HS-5 (cell line): ENCODE data around the gene SMIM13.

Experiments used
- DNase-seq: peaks from one replicate; pipeline ENCODE4 v3.0.0-alpha.2; 2012; ENCODE audit warnings: low read depth

SMIM13 gene

DNA sequence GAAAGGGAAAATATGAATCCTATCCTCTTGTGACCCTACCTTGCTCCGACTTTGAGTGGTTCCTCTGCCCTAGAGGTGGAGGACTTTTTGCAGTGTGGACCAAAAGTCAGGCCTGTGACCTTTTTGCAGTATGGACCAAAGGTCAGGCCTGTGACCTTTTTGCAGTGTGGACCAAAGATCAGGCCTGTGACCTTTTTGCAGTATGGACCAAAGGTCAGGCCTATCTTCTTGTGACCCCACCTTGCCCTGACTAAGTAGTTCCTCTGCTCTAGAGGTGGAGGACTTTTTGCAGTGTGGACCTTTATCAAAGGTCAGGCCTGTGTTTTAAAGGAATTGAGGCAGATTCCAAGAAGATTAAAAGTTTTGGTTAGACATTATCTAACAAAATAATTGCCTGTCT is 28.7 kb downstream of the SMIM13 start:
- no peak for DNase-seq

DNA sequence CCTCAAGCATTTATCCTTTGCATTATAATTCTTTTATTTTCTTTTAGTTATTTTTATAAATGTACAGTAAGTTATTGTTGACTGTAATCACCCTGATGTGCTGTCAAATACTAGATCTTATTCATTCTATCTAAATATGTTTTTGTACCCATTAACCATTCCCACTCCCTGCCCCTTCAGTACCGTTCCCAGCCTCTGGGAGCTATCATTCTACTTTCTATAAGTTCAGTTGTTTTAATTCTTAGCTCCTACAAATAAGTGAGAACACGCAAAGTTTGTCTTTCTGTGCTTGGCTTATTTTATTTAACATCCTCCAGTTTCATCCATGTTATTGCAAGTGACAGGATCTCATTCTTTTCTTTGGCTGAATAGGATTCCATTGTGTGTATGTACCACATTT is 30.3 kb downstream of the SMIM13 start:
- no peak for DNase-seq

DNA sequence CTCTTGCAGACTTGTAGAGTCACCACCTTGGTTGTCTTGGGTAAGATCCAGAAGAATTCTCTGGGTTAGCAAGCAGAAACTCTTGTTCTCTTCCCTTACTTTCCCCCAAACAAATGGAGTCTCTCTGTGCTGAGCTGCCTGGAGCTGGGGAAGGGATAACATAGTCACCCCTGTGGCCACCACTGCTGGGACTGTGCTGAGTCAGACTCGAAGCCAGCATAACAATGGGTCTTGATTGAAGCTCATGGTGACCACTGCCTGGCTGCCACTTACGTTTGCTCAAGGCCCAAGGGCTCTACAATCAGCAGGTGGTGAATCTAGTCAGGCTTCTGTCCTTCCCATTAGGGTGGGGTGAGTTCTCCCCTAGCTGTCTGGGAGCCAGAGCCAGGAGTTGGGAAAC is 33.2 kb downstream of the SMIM13 start:
- DNase-seq, result no peak

DNA sequence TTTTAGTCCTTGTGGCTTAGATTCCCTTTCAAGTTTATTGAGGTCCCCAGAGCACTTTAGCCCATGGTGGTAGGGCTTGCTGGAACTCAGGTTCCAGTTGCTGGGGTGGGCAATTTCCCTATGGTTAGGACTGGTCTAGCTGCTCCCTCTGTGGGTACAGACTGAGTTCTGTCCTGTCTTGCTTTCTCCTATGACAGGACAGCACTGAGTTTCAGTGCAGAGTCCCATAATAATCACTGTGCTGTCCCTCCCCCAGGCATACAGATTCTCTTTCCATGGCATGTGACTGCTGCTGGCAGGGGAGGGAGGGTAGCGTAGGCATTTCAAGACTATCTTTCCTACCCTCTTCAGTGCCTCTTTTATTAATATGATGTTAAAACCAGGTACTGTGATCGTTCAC is 35.0 kb downstream of the SMIM13 start:
- DNase-seq, result no peak

DNA sequence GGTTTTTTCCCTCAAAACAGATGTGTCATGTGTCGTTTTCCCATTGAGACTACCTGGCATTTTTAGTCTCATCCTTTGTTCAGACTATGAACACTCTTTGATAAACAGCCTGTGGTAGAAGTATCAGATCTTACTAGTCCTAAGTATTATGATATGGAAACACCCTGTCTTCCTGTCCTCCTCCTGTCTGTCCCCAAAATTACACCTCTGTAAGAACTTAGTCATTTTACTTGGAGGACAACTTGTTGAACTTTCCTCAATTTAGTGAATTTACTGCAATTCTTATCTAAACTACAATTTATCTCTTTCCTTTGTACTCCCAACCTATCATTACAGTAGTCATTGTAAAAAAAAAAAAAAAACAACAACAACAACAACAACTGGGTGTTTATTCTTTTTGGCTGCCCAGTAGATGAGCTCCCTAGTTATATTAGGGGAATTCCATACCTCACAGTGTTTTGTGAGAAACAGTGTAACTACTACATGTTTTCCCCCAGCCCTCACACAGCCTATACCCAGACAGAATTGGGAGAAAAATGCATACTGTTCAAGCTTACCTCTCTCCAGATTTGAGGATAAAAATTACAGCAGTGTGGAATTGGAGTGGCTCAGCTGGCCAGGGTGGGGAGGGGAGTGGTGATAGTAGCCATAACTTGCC is 36.4 kb downstream of the SMIM13 start:
- no peak for DNase-seq

DNA sequence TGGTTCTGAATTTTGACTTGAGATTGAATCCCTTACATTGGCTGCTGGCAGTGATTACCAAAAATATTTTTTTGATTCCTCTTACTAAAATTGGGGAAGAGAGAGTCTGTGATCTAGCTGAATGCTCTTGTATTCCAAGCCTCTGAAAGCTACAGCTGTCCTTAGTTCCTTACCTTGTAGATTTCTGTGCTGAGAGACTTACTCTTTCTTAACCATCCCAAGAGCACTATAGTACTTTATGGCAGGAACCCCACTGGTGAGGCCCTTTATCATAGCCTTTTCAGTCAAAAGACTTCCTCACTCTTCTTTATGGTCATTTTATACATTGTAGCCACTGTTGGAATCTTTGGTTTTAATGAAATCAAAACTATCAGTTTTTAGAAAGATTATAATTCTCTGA is 37.0 kb downstream of the SMIM13 start:
- no peak for DNase-seq

DNA sequence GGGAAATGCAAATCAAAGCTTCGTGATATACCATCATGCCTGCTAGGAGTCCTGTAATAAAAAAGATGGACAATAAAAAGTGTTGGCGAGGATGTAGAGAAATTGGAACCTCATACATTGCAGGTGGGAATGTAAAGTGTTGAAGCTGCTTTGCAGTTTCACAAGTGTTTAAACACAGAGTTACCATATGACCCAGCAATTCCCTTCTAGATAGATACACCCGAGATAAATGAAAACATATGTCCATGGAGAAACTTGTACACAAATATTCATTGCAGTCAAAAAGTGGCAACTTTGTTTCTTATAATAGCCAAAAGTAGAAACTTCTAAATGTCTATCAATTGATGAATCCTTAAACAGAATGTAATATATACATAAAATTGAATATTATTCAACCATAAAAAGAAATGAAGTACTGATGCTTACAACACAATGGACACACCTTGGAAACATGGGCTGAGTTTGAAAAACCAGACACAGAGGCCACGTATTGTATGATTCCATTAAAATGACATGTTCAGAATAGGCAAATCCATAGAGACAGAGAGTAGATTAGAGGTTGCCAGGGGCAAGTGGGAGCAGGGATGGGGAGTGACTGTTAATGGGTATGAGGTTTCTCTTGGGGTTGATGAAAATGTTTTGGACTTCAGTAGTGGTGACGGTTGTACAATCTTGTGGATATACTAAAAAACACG is 38.7 kb downstream of the SMIM13 start:
- no peak for DNase-seq

DNA sequence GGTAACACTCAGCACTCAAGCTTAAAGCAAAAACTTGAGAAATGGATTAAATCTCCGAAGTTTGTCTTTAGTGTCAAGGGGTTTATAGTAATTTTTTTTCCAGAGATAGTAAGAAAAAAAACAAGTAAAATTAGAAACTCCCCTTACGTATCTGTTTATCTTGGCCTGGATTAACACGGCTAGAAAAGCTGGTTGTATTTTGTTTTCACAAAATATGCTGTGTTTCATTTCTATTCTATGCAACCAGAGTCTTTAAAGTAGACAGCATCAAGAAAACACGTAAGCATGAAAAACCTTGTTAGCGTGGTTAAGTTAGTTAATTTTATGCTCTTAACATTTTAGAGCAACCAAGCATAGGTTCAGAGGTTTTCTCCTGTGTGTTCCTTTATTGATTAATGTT is 39.6 kb downstream of the SMIM13 start:
- DNase-seq, result no peak

DNA sequence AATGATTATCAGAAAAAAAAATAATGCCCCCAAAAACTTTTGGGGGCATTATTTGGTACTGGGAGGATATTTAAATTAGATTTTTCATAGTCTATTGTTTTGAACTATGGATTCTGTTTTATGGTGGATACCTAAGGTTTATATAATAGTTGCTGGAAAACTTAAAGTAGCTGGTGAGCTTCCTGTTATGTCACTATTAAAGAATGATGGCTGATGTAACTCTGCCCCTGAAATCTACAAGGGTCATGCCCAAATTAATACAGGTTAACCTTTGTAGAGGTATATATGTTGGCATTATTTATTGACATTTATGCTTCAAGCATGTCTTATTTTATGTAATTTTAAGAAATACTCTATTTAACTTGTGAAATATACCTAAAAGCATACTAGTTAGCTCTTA is 43.2 kb downstream of the SMIM13 start:
- no peak for DNase-seq

DNA sequence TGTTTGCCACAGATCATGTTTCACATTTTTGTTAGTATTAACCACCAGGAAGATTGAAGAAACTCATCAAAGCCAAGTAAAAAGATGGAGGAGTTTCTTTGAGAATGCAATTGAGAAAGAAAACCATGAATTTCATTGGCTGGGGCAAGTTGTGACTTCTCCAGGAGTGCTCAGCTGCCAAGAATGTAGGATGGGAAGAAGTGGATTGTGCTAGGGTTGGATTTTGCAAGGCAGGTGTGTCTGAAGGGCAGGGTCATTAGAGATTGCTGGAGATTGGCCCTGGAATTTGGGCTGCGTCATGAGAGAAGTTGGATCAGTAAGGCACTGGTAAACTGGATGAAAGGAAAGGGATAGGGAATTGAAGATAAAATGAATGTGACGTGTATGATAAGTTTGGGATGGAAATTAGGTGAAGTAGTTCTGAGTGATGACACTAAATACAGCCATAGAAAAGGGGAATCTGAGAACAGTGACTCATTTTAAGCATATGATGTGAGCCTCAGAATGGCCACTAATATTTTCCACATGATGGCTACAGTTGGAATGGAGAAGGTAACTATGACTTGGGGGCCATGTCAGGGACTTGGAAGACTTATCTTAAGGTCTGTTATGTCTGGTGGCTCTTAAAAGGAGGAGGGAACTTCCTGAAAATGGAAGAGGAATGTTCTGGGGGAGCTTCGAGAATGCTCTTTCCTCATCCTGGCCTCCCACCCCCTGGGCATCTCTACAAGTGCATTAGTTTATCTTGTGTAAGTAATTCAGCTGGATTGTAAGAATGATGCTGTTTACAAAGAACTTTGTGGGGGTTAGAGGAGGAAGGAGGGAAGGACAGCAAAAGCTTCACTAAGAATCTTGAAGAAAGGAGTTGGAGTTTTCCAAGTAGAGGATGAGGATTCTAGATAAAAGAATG is 45.7 kb downstream of the SMIM13 start:
- no peak for DNase-seq

DNA sequence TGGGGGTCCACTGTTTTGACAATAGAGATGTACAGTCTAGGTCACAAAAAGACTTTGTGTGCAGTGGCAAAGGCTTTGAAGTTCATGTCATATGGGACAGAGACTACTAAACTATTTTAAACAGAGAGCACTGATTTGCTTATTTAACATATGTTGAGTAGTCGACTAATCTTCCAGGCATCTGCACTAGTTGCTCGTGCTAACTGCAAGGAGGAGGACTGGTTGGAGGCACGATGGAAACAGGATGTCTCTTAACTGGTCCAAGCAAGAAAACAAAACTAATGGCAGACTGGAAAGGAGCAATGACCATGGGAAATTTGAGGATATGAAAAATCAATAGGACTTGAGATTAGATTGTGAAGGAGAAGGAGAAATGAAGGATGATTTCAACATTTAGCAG is 46.4 kb downstream of the SMIM13 start:
- no peak for DNase-seq

DNA sequence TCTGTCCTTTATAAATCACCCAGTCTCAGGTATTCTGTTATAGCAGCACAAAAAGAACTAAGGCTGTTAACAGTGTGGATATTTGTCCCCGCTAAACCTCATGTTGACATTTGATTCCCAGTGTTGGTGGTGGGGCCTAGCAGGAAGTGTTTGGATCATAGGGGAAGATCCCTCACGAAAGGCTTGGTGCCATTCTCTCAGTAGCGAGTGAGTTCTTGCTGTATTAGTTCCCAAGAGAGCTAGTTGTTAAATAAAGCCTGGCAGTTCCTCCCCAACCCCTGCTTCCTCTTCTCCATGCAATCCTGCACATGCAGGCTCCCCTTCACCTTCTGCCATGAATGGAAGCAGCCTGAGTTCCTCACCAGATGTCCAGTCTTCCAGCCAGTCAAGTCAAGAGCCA is 47.7 kb downstream of the SMIM13 start:
- no peak for DNase-seq

DNA sequence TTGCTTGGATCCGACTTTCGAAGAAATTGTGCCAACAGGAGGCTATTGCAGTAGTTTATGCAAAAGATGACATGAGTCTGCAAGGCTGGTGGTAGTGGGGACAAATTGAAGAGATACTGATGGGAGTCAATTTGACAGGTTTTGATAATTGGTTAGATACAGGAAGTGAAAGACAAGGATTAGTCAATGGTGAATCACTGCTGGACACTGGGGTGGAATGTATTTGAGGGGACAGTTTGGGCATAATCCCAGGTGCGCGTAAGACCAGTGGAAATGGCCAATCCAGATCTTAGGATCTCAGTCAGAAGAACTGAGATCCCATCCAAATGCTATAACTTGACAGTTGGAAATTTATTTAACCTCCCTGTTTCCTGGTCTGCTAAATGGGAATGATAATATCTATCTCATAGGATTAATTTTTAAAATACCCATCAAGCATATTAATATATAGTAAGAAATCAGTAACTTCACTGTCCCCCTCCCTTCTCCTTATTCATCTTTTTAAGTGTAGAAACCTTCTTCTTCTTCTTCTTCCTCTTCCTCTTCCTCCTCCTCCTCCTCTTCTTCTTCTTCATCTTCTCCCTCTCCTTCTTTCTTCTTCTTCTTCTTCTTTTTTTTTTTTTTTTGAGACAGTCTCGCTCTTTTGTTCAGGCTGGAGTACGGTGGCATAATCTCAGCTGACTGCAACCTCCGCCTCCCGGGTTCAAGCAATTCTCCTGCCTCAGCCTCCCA is 48.8 kb downstream of the SMIM13 start:
- no peak for DNase-seq

DNA sequence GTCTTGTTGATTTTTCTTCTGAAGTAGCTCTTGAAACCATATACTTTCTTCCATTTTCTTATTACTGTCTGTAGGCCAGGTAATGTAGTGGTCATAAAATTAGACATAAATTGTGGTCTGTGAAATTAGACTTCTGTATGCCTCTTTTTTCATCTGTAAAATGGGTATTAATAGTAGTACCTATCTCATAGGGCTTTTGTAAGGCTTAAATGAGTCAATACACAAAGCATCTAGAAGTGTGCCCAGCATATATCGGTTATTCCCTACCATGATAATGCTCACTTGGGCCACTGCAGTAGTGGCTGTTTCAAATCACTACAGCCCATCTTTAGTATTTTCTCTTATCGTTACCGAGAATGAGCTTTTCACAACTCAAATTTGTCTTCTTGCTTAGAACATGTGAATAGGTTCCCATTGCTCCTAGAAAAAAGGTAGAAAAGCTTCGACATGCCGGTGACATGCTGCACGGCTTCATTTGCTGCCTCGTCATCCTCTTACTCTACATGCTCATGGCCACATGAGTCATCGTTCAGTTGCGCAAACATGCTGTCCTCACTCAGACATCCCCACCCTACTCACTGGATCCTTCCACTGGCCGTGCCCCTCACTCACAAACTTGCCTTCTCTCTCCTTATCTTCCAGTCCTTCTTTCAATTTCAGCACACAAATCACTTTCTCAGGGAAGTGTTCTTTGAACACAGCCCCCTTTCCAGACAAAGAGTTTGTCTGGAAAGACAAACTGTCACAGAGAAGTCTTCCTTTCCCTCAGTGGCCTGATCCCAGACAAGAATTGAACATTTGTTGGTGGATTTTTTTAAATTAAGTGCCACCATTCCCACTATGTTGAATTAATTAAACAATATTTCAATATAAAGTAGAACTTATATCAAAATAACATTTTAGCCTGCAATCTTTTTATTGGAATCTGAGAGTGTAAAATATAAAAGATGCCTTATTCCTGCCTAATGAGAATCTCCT is 50.0 kb downstream of the SMIM13 start:
- DNase-seq, result peak; percentile 87

DNA sequence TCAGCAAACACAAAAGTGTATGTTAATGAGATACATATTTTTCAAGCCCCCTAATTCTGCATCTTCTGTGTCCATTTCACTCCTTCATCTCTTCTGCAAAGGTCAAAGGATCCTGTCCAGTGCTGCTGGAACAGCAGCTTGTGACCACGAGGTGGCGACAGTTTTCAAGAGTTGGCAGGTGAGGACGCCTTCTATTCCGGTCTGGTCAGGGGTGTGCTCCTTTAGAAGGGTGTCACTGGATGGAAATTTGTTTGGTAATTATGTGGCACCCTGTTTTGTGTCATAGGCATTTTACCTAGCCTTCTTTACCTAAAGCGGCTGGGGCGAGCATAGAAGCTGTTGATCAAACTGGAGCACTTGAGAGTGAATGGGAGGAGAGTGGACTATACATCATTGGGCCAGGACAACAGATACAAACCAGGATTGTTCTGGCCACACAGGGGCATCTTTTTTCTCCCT is 50.8 kb downstream of the SMIM13 start:
- no peak for DNase-seq

DNA sequence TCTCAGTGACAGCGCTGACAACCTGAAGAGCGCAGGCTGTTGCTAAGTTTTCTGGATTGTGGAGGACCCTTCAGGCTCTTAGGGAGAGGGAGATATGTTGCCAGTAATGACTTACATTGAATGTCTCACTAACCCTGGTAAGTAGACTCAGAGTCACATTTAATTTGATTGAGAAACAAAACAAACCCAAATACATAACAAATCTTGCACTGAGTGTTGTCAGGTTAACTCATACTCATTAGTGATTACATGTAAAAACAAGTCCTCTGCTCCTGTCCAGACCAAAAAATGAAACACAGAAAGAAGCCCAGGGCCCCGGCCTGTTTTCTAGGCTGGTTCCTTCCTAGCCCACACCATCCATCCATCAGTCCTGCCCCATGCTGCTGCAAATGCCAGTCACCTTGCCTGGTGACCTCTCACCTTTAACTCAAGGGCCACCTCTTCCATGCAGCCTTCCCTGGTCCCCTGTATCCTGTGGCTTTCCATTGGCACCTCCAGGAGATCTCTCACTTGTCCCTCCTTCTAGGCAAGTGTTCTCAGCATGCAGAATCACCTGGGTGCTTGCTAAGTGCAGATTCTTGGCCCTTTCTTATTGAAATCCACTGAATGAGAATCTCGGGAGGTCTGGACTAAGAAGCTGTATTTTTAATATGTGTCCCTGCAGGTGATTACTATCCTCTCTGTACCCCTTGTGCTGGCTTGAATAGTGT is 52.6 kb downstream of the SMIM13 start:
- no peak for DNase-seq

DNA sequence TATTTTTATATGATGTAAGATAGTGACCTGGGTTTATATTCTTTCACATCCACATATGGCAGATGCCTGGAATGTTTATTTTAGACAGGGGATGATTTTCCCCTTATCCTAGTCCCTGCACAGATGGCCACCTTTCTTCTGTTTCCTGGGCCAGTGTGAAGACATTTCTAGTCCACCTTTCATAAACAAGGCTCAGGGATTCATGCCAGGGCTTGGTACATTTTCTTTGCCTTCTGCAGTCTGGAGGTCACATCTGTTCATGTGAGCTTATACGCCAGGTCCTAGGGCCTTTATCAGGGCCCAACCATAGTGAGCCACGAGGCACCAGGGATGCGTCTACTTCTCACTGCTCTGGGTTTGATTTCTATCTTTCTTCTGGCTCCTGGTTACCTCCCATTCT is 55.9 kb downstream of the SMIM13 start:
- DNase-seq, result no peak

DNA sequence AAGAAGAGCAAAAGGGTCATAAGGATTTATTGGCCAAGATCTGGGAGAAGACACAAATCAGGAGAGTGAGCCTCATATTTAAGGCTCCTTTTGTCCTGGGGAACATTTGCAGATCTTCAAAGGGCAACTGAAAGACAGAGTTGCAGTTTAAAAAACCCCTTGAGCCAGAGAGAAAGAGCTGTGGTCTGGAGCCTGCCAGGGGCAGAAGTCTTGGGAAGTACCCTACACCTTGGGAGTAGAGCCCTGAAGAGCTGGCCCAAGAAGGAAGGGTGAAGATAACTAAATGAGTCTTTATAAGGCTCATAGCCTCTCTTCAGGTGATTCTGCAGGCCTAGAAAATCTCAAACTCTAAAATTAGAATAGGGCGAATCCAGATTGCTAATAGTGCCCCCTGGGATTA is 57.9 kb downstream of the SMIM13 start:
- no peak for DNase-seq

DNA sequence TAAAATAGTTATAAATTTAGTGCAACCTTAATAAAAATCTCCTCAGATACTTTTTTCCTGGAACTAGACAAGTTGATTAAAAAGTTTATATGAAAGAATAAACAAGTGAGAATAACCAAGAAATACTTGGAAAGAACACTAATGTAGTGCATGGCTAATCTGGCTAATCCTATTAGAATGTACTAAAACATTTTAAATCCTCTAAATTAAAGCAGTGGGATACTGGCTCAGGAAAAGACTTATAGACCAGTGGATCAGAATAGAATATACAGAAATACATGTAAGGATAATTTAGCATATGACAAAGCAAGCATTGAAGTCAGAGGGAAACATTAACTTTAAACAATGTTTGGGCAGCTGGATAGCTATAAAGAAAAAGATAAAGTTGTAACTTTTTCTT is 58.9 kb downstream of the SMIM13 start:
- no peak for DNase-seq

DNA sequence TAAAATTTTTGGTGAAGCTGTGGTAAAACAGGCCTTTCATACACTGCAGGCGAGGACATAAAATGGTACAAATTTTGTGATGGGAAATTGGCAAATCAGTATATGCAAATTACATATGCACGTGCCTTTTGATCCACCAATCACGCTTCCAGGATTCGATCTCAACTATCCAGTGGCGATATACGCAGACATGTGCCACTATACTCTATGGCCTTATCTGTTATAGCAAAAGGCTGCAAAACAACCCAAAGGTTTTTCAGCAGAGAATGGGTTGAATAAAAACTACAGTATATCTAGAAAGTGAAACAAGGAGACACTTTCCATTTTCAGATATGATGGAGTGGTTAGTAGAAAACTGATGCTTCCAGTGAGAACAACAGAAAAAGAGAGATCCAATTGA is 59.8 kb downstream of the SMIM13 start:
- no peak for DNase-seq
